ENCODE results near the gene NDUFS4.
"Not testable (repeated sequence)": the region's sequence is repeated elsewhere in the genome, so short reads cannot be mapped to it uniquely, and the experiment has no call there.

Gene NDUFS4

DNA sequence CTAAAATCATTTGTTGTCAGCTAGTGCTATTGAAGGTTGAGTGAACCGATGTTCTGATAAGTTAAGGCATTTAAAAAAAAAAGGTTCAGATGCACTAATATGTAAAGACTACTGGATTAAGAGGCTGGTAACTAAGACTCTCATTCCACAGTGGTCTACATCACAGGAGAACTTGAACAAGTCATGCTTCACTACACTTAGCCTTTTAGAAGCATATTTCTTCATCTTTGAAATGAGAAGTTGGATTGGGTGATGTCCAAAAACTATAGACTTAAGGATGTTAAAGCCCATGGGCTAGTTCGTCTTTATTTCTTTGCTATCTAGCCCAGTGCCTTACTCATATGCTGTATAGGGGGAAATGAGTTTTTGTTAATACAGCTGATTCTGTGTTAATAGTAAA, 107.2 kb downstream of the NDUFS4 start:
- DNase-seq (ENCODE audit: low read depth), result no peak

DNA sequence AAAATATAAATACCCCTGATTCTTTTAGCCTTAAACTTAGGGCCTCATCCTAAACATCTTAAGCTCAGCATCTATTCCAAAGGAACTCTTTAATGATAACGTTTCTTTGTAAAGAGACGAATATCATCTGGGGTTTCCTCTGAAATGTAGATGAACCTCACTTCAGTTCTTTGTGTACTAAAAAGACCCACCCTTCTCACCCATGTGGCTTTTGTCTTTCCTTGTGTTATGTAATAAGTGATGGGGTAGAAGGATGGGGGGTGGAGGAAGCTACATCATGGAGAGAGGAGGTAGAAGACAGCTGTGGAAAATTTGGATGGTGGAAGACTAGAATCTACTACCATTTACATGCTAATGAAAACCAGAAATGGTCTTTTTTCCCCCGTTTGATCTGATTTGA, 111.0 kb downstream of the NDUFS4 start:
- DNase-seq (ENCODE audit: low read depth), result no peak

DNA sequence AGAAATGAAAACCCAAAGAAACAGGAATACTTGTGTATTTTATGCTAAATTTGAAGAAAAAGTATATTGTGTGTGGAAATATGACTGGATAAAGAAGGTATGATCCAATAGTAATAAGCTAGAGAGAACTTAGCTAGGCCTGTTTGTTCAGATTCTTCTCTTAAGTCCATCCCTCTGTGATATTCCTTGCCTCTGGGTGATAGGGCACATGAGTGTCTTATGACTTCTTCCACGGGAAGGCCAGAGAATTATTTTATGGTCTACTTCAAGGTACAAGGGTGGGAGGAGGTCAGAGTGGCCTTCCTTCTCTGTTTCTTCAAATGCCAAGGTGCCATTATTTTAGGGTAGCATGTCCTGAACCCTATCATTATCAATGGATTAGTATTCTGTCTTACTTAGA, 113.7 kb downstream of the NDUFS4 start:
- no peak for DNase-seq (ENCODE audit: low read depth)

DNA sequence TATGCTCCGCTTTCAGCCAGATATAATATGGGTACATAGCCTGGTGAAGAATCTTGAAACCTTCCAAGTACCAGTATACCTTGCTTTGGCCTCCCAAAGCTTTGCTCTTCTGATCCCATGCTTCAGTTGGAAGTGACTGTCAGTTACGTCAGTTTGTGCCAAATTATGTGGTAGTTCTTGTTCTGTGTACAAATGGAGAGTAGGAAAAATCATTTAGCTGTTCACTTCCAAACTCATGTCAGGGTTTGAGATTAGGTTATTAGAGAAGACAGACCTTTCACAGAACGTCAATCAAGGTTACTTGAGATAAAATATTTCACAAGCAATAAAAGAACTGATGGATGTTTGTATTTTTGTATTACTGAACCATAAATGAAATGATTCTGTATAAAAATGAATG, 117.2 kb downstream of the NDUFS4 start:
- DNase-seq (ENCODE audit: low read depth), result no peak

DNA sequence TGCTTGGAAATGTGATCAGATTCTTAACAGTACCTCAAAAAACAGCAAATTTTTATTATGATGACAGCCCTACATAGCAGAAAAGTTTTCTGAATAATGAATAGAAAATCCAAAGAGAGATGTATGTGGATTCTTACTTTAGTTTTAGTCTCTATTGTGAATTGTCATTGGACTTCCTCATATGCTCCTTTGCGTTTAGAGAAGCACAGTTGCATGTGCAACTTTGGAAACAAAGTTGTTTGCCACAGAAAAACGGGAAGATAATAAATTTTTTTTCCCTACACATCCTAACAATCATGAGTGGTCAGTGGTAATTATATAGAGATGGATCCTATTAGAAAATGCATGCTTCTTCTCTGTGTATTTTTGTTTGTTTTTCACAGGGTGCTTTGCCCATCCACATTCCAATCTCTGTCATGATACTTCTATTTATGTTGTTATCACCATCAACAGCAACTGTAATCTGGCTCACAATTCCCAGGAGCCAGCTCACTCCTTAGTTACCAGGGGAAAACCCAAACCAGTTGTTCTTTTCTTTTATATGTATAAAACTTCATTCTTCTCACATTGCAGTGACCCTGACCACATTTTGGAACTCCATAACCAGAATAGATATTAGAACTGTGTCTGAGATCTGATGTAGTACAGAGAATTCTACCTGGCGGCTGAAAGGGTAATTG, 118.7 kb downstream of the NDUFS4 start:
- no peak for DNase-seq (ENCODE audit: low read depth)

DNA sequence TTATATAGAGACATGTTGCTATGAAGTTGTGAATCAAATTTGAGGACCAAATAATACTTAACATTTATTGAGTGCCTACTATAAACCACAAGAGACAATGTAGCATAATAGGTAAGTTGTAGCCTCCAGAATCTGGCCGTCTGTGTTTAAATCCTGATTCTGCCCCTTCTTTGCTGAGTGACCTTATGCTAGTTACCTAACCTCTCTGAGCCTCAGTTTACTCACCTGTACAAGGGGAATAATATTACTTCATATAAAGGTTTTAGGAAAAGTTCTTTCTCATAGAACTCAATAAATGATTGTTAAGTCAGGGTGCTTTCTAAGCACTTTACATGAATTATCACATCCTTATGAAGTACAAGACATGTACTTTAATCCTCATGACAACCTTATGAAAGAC, 120.6 kb downstream of the NDUFS4 start:
- DNase-seq (ENCODE audit: low read depth), result no peak

DNA sequence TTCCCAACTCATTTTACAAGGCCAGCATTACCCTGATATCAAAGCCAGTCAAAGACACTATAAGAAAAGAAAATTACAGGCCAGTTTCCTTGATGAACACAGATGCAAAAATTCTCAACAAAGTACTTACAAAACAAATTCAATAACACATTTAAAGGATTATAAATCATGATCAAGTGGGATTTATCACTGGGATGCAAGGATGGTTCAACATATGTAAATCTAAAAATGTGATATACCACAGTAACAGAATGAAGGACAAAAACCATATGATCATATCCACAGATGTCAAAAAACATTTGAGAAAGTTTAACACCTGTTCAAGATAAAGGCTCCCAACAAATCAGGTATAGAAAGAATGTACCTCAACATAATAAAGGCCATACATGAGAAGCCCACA, 130.6 kb downstream of the NDUFS4 start:
- no peak for DNase-seq (ENCODE audit: low read depth)

DNA sequence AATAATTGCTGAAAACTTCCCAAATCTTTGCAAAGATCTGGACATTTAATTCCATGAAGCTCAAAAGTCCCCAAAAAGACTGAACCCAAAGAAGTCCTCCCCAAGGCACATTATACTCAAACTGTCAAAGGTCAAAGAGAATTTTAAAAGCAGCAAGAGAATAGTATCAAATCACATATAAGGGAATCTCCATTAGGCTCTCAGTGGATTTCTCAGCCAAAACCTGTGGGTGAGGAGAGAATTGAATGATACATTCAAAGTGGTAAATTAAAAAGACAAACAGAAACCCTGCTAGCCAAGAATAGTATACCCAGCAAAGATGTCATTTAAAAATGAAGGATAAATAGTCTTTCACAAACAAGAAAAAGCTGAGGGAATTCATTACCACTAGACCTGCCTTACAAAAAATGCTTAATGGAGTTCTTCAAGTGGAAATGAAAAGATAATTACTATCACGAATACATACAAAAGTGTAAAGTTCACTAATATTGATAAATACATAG, 134.1 kb downstream of the NDUFS4 start:
- DNase-seq (ENCODE audit: low read depth), result no peak

DNA sequence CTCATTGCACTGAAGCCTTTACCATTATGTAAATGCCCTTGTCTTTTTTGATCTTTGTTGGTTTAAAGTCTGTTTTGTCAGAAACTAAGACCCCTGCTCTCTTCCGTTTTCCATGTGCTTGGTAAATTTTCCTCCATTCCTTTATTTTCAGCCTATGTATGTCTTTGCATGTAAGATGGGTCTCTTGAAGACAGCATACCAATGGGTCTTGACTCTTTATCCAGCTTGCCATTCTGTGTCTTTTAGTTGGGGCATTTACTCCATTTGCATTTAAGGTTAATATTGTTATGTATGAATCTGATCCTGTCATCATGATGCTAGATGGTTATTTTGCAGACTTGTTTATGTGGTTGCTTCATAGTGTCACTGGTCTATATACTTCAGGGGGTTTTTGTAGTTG, 150.0 kb downstream of the NDUFS4 start:
- not testable (repeated sequence) for DNase-seq (ENCODE audit: low read depth)

DNA sequence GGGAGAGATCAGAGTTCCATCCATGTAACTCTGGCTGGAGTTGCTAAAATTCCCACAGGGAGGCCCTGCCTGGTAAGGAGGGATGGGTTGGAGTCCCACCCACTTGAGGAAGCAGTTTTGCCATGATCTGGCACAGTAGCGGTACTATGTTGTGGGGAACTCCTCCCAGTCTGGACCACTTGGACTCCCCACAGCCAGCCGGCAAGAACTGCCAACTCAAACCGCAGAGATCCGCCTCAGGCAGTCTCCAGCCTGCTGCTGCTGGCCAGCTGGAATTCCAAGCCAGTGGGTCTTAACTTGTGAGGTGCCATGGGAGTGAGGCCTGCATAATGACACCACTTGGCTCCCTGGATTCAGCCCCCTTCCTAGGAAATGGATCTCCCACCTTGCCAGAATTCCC, 151.9 kb downstream of the NDUFS4 start:
- DNase-seq (ENCODE audit: low read depth), result no peak

DNA sequence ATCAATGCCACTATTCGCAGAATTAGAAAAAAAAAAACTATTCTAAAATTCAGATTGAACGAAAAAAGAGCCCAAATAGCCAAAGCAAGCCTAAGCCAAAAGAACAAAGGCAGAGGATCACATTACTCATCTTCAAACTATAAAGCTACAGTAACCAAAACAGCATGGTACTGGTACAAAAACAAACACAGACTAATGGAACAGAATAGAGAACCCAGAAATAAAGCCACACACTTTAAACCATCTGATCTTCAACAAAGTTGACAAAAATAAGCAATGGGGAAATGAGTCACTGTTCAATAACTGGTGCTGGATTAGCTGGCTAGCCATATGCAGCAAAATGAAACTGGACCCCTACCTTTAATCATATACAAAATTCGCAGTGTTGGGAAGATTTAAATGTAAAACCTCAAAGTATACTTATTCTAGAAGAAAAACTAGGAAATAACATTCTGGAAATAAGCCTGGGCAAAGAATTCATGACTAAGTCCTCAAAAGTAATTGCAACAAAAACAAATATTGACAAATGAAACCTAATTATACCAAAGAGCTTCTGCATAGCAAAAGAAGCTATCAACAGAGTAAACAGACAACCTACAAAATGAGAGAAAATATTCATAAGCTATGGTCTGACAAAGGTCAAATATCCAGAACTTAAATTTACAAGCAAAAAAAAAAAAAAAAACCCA, 153.7 kb downstream of the NDUFS4 start:
- DNase-seq (ENCODE audit: low read depth), result no peak

DNA sequence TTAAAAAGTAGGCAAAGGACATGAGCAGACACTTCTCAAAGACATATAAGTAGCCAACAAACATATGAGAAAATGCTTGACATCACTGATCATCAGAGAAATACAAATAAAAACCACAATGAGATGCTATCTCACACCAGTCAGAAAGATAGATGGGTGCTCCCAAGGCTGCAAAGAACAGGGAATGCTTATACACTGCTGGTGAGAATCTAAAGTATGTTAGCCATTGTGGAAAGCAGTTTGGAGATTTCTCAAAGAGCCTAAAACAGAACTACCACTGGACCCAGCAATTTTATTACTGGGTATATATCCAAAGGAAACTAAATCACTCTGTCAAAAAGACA, 154.2 kb downstream of the NDUFS4 start:
- DNase-seq (ENCODE audit: low read depth), result no peak

DNA sequence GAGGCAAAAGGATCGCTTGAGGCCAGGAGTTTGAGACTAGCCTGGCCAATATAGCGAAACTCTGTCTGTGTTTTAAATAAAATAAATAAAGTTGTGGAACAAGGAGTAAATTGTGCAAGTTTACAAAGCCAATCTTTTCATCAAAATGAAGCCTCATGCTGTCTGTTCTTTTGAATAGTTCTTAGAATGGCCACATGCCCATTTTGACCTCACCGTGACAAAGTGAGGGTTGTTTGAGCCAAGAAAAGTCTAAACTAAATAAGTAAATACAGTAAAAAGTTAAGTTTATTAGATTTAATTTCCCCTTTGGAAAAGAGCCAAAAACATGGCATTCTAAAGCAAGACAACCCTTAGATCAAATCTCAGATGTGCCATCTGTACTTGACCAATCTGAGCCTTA, 165.7 kb downstream of the NDUFS4 start:
- DNase-seq (ENCODE audit: low read depth), result no peak

DNA sequence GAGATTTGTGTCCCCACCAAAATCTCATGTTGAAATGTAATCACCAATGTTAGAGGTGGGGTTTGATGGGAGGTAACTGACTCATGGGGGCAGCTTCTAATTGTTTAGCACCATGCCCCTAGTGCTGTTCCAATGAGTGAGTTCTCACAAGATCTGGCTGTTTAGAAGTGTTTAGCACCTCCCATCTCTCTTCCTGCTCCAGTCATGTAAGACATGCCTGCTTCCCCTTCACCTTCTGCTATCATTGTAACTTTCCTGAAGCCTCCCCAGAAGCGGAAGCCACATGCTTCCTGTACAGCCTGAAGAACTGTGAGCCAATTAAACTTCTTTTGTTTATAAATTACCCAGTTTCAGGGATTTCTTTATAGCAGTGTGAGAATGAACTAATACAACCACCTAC, 170.5 kb downstream of the NDUFS4 start:
- DNase-seq (ENCODE audit: low read depth), result no peak
